SK-N-SH (cell line): ENCODE results near the gene TUT1. TPM values are rescaled to one million over a fixed set of nuclear protein-coding genes. Genes with fewer than 3 reads are reported as not detected.
A peak's percentile ranks its signal among the peaks of the same experiment; 100 is the strongest.

ENCODE experiments used
- CTCF ChIA-PET: fragments of 300-600, 350-600 bp; formaldehyde crosslinking; extraction: SDS; loops from one replicate; lab custom pipeline; 2021; lab: Yijun Ruan, JAX
- POLR2A ChIA-PET: fragments of 350-600 bp; sonication (Branson Sonifier 250); formaldehyde crosslinking; extraction: SDS; loops from one replicate; lab custom pipeline; 2020; ENCODE audit warnings: antibody characterized with exemption, inconsistent platforms; lab: Yijun Ruan, JAX
- DNase-seq: peaks from one replicate; pipeline ENCODE4 v3.0.0; 2012
- H2AFZ ChIP-seq: fragments of 200-600 bp; sonication (generic); 2 replicates; pipeline ENCODE4 v1.8.1; 2016; ENCODE audit warnings: antibody characterized with exemption, mild to moderate bottlenecking, low read depth
- H3F3A ChIP-seq: fragments of 200-600 bp; sonication (generic); replicated peaks from 2 replicates; pipeline ENCODE3; 2016; ENCODE audit warnings: antibody characterized with exemption, mild to moderate bottlenecking; ENCODE audit not compliant: insufficient read depth
- H3K27ac ChIP-seq, 2 experiments: fragments of 200-500 bp in 1 of 2; fragments of 200-600 bp in 1 of 2; sonication (Bioruptor generic) in 1 of 2; sonication (generic), shearing (Covaris generic) in 1 of 2; 2 replicates each; pipeline versions ENCODE4 v1.5.1 to v1.6.1; 2014 to 2016; ENCODE audit warnings: low read depth in 2 of 2, inconsistent platforms in 1 of 2, low read length in 1 of 2, mild to moderate bottlenecking in 1 of 2, mixed read lengths in 1 of 2
- H3K27me3 ChIP-seq: fragments of 200-600 bp; sonication (generic), shearing (Covaris generic); 2 replicates; pipeline ENCODE4 v1.6.1; 2016; ENCODE audit warnings: mixed run types; ENCODE audit not compliant: insufficient read depth
- H3K36me3 ChIP-seq, 2 experiments: fragments of 200-500 bp in 1 of 2; fragments of 200-600 bp in 1 of 2; sonication (Bioruptor generic) in 1 of 2; sonication (generic) in 1 of 2; replicated peaks in 1 of 2; 2 replicates each; pipeline versions ENCODE3 to v1.5.1; 2014 to 2016; ENCODE audit warnings: low read length in 1 of 2, mild to moderate bottlenecking in 1 of 2; ENCODE audit not compliant: insufficient read depth in 2 of 2, control insufficient read depth in 1 of 2
- H3K4me1 ChIP-seq, 2 experiments: fragments of 200-500 bp in 1 of 2; fragments of 200-600 bp in 1 of 2; sonication (Bioruptor generic) in 1 of 2; sonication (generic), shearing (Covaris generic) in 1 of 2; 2 replicates each; pipeline versions ENCODE4 v1.5.1 to v1.6.1; 2014 to 2016; ENCODE audit warnings: low read depth in 1 of 2, low read length in 1 of 2, mixed run types in 1 of 2; ENCODE audit not compliant: insufficient read depth in 2 of 2, control insufficient read depth in 1 of 2
- H3K4me2 ChIP-seq: fragments of 200-600 bp; sonication (generic), shearing (Covaris generic); 2 replicates; pipeline ENCODE4 v1.6.1; 2017; ENCODE audit warnings: mixed run types
- H3K4me3 ChIP-seq, 2 experiments: fragments of 200-500 bp in 1 of 2; fragments of 200-600 bp in 1 of 2; sonication (Bioruptor generic) in 1 of 2; sonication (generic), shearing (Covaris generic) in 1 of 2; 2 replicates each; pipeline versions ENCODE4 v1.5.1 to v1.8.1; 2014 to 2016; ENCODE audit warnings: low read depth in 2 of 2, inconsistent platforms in 1 of 2, low read length in 1 of 2, mild to moderate bottlenecking in 1 of 2, mixed read lengths in 1 of 2, moderate library complexity in 1 of 2
- H3K79me2 ChIP-seq: fragments of 200-600 bp; sonication (generic); 2 replicates; pipeline ENCODE4 v1.8.1; 2017; ENCODE audit warnings: mild to moderate bottlenecking; ENCODE audit not compliant: insufficient read depth
- H3K9ac ChIP-seq: fragments of 200-600 bp; sonication (generic); 2 replicates; pipeline ENCODE4 v1.6.1; 2017; ENCODE audit warnings: mixed run types
- H3K9me2 ChIP-seq: fragments of 200-600 bp; sonication (generic); 2 replicates; pipeline ENCODE4 v1.6.1; 2017; ENCODE audit warnings: mixed run types
- H3K9me3 ChIP-seq: fragments of 200-600 bp; sonication (generic); 2 replicates; pipeline ENCODE4 v1.6.1; 2017; ENCODE audit warnings: mixed run types, mild to moderate bottlenecking, moderate library complexity
- H4K20me1 ChIP-seq: fragments of 200-600 bp; sonication (generic); 2 replicates; pipeline ENCODE4 v1.6.1; 2017; ENCODE audit warnings: mild to moderate bottlenecking, mixed run types; ENCODE audit not compliant: insufficient read depth
- CHD2 ChIP-seq: fragments of 150-350 bp; IDR thresholded peaks from 2 replicates; pipeline ENCODE4 v1.6.1; 2018; ENCODE audit warnings: low read length; ENCODE audit not compliant: partially characterized antibody
- CTCF ChIP-seq: fragments of 200-600 bp; sonication (generic); IDR thresholded peaks from 2 replicates; pipeline ENCODE4 v1.6.1; 2017; ENCODE audit warnings: antibody characterized with exemption, mild to moderate bottlenecking, moderate library complexity
- ELF1 ChIP-seq: IDR thresholded peaks from 2 replicates; pipeline ENCODE4 v1.4.0; 2012
- FOSL2 ChIP-seq: IDR thresholded peaks from 2 replicates; pipeline ENCODE4 v1.4.0; 2012; ENCODE audit warnings: low read depth, mild to moderate bottlenecking, moderate library complexity, borderline replicate concordance
- FOXJ3 ChIP-seq: sonication (generic); formaldehyde crosslinking; IDR thresholded peaks from 2 replicates; pipeline ENCODE4 v1.5.1; 2020; ENCODE audit warnings: mild to moderate bottlenecking, missing genetic modification reagents
- GATA2 ChIP-seq: sonication (generic); formaldehyde crosslinking; IDR thresholded peaks from 2 replicates; pipeline ENCODE4 v1.5.0; 2020; ENCODE audit warnings: mild to moderate bottlenecking, missing genetic modification reagents
- MAX ChIP-seq: IDR thresholded peaks from 2 replicates; pipeline ENCODE4 v1.4.0; 2012; ENCODE audit warnings: low read depth
- MXI1 ChIP-seq: IDR thresholded peaks from 2 replicates; pipeline ENCODE4 v1.6.1; 2012; ENCODE audit warnings: mild to moderate bottlenecking, low read depth, low read length, improper control_type of control experiment
- PBX3 ChIP-seq: IDR thresholded peaks from 2 replicates; pipeline ENCODE4; 2012
- POLR2AphosphoS5 ChIP-seq: IDR thresholded peaks from 2 replicates; pipeline ENCODE4 v1.6.1; 2012; ENCODE audit warnings: low read depth, low read length
- RCOR1 ChIP-seq: fragments of 150-350 bp; IDR thresholded peaks from 2 replicates; pipeline ENCODE4 v1.6.1; 2017; ENCODE audit warnings: antibody characterized with exemption, low read length
- RXRA ChIP-seq: IDR thresholded peaks from 2 replicates; pipeline ENCODE4 v1.4.0; 2012; ENCODE audit warnings: low read depth, mild to moderate bottlenecking, borderline replicate concordance
- SMC3 ChIP-seq: IDR thresholded peaks from 2 replicates; pipeline ENCODE4 v1.6.1; 2012; ENCODE audit warnings: low read depth, low read length, improper control_type of control experiment
- TAF1 ChIP-seq: IDR thresholded peaks from 2 replicates; pipeline ENCODE4 v1.6.1; 2012; ENCODE audit warnings: low read depth, mild to moderate bottlenecking, low read length, moderate library complexity, borderline replicate concordance
- USF1 ChIP-seq: IDR thresholded peaks from 2 replicates; pipeline ENCODE4 v1.4.0; 2012; ENCODE audit warnings: low read depth, borderline replicate concordance
- YY1 ChIP-seq: IDR thresholded peaks from 2 replicates; pipeline ENCODE4 v1.4.0; 2012; ENCODE audit warnings: low read depth, mild to moderate bottlenecking
- WGBS: methylation state at CpG from one replicate; pipeline ENCODE4 v1.1.6; 2017; ENCODE audit warnings: low lambda C conversion rate; 5-methylcytosine and 5-hydroxymethylcytosine counted together
- polyA plus RNA-seq, 3 experiments: library from polyadenylated mRNA; depleted of rRNA; stranded (reverse); fragments of >200 nt; gene quantifications; 2 replicates each; pipeline ENCODE4 v1.2.3, GENCODE V29; 2012

The TUT1 gene
- polyA plus RNA-seq, 1 of the 3 experiments (the other 2 are of a cell fraction), result 27.3 TPM

GRCh38 chr11:62602141-62603071, 11.1 kb upstream of the TUT1 start:
- Histone ChIP-seq H3K9ac (peak overlapping the region; percentile 59; the same call in 1 of the 2 replicates), H3F3A (peaks cover 11% of the 10 kb centered on the region), H3K27ac (peak overlapping the region; percentile 82 to 87; a peak in 3 of 4 replicates), H2AFZ (peak overlapping the region; percentile 75; the same call in 1 of the 2 replicates), H3K4me2 (peak overlapping the region; percentile 95; the same call in 1 of the 2 replicates), H4K20me1 (no peaks in the 10 kb centered on the region), H3K9me3 (no peaks in the 10 kb centered on the region), H3K36me3 (peaks cover 27 to 29% of the 10 kb centered on the region in 2 experiments), H3K4me3 (peak overlapping the region; percentile 70 to 96; a peak in 3 of 4 replicates), H3K79me2 (peaks cover 41% of the 10 kb centered on the region), H3K27me3 (no peaks in the 10 kb centered on the region), H3K4me1 (peaks cover 12 to 23% of the 10 kb centered on the region in 2 experiments; a peak in 3 of 4 replicates), H3K9me2 (no peaks in the 10 kb centered on the region)
- WGBS, result 68% methylated on average over 70 of the region's 96 CpGs
- ChIA-PET POLR2A (interaction anchor here (0.6 to 4.2 kb wide), 12 partner anchors 8 to 239 kb away, joined by 3 to 59 read pairs (median 5); partner anchors contain the start of genes B3GAT3, C11orf98, CSKMT and EEF1G), CTCF (interaction anchor here (1.9 to 3.2 kb wide), 3 partner anchors 10 kb away, joined by 11 to 23 read pairs (median 18); partner anchors contain the start of genes EML3, ROM1 and TUT1)
- 0 out of 2 replicates have a peak, but pooled peaks have one; percentile 16 for TF ChIP-seq MXI1
- TF ChIP-seq USF1, result no peak; the same call in none of the 2 replicates
- peak; percentile 87 for DNase-seq

GRCh38 chr11:62601372-62602140, 10.2 kb upstream of the TUT1 start, which contains the start of gene MTA2:
MTA2 (minus strand) TSS chr11:62601865; CDS start chr11:62601450, 415 bp downstream.
- H4K20me1 ChIP-seq, result no peaks in the 10 kb centered on the region
- H3F3A ChIP-seq, result peaks cover 18% of the 10 kb centered on the region
- peaks cover 12 to 23% of the 10 kb centered on the region in 2 experiments; a peak in 3 of 4 replicates for H3K4me1 ChIP-seq
- ChIA-PET CTCF (interaction anchor here (0.6 to 3.2 kb wide), 3 partner anchors 9 to 396 kb away, joined by 3 to 23 read pairs (median 11); partner anchors contain the start of genes EML3, ROM1 and TUT1), POLR2A (interaction anchor here (0.6 to 4.2 kb wide), 12 partner anchors 9 to 240 kb away, joined by 3 to 59 read pairs (median 5); partner anchors contain the start of genes B3GAT3, C11orf98, CSKMT and EEF1G)
- under 1% methylated on average over 26 of the region's 83 CpGs for WGBS
- no peaks in the 10 kb centered on the region for H3K9me2 ChIP-seq
- H3K36me3 ChIP-seq, result peaks cover 34 to 35% of the 10 kb centered on the region in 2 experiments
- H3K79me2 ChIP-seq, result peaks cover 50% of the 10 kb centered on the region
- H3K9ac ChIP-seq, result peak within 1 kb of the TSS; percentile 99
- peak within 1 kb of the TSS; percentile 70 to 96 for H3K4me3 ChIP-seq
- H3K27ac ChIP-seq, result peak within 1 kb of the TSS; percentile 87 to 93
- no peaks in the 10 kb centered on the region for H3K9me3 ChIP-seq
- peak; percentile 97 for DNase-seq
- peak within 1 kb of the TSS; percentile 75; the same call in 1 of the 2 replicates for H2AFZ ChIP-seq
- H3K4me2 ChIP-seq, result peak within 1 kb of the TSS; percentile 95
- no peaks in the 10 kb centered on the region for H3K27me3 ChIP-seq
- TF ChIP-seq MXI1 (peak; percentile 51), TAF1 (peak; percentile 10; the same call in 1 of the 2 replicates), ELF1 (peak; percentile 5; the same call in 1 of the 2 replicates), SMC3 (no peak), YY1 (0 out of 2 replicates have a peak, but pooled peaks have one; percentile 46), GATA2 (CRISPR knock-in tag) (no peak), RXRA (no peak), CTCF (no peak), CHD2 (peak; percentile 27), MAX (peak; percentile 82), RCOR1 (no peak), PBX3 (peak; percentile 17), FOSL2 (no peak), FOXJ3 (CRISPR knock-in tag) (no peak), POLR2AphosphoS5 (peak; percentile 81)
